HG03558 (cell line): ENCODE results near the gene TSGA10IP.
"Not testable (repeated sequence)": the region's sequence is repeated elsewhere in the genome, so short reads cannot be mapped to it uniquely, and the experiment has no call there.

ENCODE experiments used
- ATAC-seq: cut with Tn5 transposase; IDR thresholded peaks from one replicate; pipeline ENCODE4 v1.9.1; 2021; ENCODE audit warnings: moderate number of reproducible peaks; ENCODE audit not compliant: unreplicated experiment; ENCODE audit errors: extremely low read depth

The TSGA10IP gene

DNA sequence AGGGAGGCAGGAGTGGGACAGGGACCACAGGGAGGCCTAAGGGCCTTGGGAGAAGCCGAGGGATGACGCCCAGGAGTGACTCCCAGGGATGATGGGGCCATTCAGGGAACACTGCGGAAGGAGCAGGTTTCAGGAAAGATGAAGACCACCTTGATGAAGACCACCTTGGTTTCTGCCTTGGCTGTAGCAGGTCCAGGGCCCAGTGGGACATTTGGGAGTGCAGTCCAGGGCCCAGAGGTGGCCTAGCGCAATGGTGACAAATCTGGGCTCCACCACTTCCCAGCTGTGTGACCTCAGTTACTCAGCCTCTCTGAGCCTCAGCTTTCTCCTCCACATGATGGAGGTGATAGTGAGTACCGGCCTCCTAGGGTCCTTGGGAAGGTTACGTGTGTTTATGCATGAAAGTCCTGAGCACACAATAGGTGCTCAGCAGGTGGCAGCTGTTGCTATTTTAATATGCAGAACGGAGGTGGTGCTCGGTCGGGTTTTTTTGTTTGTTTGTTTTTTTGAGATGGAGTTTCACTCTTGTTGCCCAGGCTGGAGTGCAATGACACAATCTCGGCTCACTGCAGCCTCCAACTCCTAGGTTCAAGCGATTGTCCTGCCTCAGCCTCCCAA, 770 bp downstream of the TSGA10IP start:
- ATAC-seq, result no peak

DNA sequence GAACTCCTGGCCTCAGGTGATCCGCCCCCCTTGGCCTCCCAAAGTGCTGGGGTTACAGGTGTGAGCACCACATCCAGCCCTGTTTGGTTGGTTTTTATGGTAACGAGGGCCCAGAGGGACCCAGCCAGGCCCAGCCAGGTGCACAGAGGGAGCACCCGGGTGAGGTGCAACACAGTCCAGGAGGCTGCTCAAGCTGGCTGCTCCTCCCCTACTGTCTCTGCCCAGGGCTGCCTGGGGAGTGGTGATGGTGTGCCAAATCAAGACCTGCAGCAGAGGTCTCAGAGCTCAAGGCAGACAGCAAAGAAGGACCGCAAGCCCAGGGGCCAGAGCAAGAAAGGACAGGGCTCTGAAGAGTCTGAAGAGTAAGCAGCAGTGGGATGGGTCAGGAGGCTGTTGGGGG, 1.4 kb downstream of the TSGA10IP start:
- no peak for ATAC-seq

DNA sequence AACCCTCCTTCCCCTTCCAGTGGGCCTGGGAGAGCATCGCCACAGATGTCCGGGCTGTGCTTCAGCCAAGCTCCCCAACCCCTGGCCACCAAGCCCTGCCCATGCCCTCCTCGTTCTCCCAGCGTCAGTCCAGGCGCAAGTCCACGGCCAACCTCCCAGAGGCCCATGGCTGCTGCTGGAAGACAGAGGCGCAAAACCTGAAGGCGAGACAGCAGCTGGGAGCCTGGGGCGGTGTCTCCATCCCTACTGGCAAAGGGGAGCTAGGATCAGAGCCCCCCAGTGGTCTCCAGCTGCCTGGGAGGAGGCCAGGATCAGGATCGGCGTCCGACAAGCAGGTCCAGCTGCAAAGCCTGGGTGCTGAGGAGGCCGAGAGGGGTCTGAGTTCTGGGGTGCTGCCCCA, 1.9 kb downstream of the TSGA10IP start:
- no peak for ATAC-seq

DNA sequence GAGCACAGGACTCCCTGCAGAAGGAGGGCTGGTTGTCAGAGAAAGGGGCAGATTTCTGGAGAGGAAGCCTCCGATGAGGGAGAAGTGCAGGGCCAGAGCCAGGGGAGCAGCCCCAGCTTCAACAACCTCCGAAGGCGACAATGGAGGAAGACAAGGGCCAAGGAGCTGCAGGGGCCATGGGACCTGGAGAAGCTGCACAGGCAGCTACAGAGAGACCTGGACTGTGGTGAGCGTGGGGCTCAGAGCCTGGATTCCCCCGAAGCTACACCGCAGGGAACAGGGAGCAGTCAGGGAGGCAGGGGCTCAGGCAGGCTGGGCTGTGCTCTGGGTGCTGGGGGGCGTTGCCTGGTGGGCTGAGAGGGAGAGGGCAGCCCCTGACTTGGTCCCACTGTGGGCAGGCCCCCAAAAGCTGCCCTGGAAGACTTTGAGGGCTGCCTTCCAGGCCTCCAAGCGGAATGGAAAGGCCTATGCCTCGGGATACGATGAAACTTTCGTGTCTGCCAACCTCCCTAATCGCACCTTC, 2.4 kb downstream of the TSGA10IP start:
- no peak for ATAC-seq

DNA sequence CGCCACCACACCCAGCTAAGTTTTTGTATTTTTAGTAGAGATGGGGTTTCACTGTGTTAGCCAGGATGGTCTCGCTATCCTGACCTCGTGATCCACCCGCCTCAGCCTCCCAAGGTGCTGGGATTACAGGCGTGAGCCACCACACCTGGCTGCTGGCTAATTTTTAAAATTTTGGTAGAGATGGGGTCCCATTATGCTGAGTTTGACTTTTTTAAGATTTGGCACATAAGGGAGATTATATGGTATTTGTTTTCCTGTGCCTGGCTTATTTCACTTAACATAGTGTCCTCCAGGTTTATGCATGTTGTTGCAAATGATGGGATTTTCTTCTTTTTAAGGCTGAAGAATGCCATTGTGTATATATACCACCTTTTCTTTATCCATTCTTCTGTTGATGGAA, 5.4 kb downstream of the TSGA10IP start:
- not testable (repeated sequence) for ATAC-seq

DNA sequence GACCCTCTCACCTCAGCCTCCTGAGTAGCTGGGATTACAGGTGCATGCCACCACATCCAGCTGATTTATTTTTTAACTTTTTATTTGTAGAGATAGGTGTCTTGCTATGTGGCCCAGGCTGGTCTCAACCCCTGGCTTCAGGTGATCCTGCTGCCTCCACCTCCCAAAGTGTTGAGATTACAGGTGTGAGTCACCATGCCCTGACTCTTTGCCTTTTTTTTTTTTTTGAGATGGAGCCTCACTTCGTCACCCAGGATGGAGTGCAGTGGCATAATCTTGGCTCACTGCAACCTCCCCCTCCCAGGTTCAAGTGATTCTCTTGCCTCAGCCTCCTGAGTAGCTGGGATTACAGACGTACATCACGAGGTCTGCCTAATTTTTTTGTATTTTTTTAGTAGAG, 6.4 kb downstream of the TSGA10IP start:
- not testable (repeated sequence) for ATAC-seq

DNA sequence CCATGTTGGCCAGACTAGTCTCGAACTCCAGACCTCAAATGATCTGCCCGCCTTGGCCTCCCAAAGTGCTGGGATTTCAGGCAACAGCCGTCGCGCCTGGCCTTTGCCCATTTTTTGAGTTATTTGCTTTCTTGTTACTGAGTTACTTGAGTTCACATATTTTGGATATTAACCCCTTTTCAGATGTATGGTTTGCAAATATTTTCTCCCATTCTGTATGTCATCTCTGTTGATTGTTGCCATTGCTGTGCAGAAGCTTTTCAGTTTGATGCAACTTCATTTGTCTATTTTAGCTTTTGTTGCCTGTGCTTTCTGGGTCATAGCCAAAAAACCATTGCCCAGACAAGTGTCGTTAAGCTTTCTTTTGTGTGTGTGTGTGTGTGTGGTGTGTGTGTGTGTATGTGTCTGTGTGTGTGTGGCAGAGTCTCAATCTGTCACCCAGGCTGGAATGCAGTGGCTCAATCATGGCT, 6.8 kb downstream of the TSGA10IP start:
- no peak for ATAC-seq

DNA sequence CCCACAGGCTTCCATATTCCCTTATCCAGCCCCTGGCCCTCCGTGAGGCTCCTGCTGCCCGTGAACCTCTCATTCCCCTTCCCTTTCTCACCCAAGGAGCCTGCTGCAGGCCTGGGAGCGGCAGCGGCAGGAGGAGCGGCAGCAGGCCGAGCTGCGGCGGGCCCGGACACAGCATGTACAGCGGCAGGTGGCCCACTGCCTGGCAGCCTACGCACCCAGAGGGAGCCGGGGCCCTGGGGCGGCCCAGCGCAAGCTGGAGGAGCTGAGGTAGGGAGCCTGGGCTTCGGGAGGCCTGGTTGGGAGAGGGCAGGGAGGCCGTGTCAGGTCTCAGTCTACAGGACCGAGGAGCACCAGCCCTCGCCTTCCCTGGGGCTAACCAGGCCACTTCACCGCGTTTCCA, 8.2 kb downstream of the TSGA10IP start:
- ATAC-seq, result no peak

DNA sequence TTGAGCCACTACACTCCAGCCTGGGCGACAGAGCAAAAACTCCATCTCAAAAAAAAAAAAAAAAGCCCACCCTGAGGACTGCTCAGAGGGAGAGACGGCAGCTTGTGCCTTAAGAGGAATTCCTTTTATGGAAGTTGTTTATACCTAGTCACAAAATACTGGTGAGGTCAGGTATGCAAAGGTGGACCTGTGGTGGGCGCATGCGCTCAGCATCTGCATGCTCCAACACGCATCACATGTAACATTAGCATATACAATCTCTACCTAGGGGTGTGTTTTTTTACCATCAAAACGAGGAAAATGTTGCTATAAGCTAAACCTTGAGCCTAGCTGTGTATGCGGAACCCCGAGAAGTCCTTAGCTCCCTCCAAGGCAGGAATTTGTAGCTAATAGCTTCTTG, 9.5 kb downstream of the TSGA10IP start:
- ATAC-seq, result no peak

DNA sequence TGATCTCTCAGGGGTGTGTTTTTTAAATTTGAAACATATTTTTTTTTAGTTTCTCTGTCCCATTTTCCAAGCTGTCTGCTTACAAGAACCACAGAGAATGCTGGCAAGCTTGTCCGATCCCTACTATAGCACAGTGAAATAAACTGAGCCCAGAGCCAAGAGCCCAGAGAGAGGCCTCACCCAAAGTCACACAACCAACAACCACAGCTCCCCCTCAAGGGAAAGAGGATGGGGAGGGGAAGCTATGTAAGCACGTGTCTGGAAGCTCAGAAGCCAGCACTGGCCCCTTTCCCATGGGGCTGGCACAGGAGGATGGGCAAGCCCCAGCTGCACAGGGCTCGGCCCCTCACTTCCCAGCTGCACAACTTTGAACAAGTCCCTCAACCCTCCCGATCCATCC, 13.0 kb downstream of the TSGA10IP start:
- no peak for ATAC-seq

DNA sequence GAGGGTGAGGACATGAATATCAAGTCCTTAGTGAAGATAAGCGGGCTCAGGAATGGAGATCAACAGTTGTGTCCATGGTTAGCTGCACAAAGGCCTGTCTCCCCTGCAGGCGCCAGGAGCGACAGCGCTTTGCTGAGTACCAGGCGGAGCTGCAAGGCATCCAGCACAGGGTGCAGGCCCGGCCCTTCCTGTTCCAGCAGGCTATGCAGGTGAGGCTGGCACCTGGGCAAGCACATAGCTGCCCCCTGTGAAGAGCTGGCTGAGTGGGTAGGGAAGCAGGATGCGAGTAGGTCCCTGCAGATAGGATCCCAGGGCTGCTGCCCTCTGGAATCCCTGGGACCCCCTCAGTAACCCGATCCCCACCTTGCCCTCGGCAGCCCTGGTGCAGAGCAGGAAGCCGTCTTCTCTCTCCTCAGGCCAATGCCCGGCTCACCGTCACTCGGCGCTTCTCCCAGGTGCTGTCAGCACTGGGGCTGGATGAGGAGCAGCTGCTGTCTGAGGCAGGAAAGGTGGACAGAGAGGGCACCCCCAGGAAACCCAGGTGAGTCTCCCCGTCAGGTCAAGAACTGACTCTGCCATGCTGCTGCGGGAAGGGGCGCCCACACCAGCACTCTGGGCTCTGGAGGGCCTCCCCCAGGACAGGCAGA, 13.6 kb downstream of the TSGA10IP start:
- no peak for ATAC-seq

DNA sequence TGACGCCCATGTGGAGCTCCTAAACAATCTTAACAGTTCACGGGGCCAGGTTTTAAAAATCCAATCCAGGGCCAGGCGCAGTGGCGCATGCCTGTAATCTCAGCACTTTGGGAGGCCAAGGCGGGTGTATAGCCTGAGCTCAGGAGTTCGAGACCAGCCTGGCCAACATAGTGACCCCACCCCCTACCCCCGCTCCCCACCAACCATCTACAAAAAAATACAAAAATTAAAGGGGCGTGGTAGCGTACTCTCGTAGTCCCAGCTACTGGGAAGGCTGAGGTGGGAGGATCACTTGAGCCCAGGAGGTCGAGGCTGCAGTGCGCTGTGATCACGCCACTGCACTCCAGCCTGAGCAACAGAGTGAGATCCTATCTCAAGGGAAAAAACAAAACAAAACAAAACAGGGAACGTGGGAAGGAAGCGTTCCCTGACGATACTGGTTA, 15.6 kb downstream of the TSGA10IP start:
- ATAC-seq, result no peak

DNA sequence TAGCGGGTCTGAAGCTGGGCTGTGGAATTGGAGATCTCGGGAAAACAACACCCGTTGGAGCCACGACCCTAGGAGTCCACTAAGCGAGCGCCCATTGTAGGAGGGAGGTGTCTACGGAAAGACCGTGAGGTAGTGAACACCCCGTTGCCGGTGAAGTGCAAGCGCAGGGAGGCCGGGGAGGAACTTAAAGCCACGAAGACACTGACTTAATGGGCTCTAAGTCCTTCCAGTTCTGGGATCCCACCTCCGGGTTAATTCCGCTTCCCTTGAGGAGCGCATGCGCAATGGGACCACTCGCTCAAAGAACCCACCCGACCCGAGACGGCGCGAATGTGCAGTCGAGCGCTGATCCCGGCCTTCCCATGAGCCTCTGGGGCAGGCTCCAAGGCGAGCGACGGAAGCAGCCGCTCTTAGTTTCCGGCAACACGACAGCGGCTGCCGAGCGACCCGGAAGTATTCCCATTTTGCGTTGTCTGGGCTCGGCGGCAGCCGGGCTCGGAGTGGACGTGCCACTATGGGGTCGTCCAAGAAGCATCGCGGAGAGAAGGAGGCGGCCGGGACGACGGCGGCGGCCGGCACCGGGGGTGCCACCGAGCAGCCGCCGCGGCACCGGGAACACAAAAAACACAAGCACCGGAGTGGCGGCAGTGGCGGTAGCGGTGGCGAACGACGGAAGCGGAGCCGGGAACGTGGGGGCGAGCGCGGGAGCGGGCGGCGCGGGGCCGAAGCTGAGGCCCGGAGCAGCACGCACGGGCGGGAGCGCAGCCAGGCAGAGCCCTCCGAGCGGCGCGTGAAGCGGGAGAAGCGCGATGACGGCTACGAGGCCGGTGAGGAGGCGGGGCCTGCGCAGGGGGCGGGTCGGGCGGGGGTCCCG, 16.2 kb downstream of the TSGA10IP start, which contains the start of gene SART1:
SART1 (plus strand) TSS at position 468 of the 874 bp plus-strand sequence; CDS start at position 515, 47 bp downstream.
- peak; percentile 50 for ATAC-seq

DNA sequence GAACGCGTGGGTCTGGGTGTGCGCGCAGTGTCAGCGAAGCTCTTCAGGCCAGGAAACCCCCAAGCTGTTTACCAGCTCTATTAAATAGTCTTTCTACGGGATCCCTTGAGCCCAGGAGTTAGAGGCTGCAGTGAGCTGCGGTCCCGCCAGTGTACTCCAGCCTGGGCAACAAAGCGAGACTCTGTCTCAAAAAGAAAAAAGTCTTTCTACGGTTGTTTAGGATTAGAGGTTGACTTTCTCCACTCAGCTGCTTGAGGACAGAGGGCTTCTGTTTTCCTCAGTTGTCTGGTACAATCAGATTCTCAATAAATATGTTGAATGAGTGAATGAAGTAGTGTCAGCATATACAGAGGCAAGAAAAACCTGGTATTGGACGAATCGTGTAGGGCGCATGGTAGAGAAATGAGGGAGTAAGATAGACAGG, 16.9 kb downstream of the TSGA10IP start:
- ATAC-seq, result no peak

DNA sequence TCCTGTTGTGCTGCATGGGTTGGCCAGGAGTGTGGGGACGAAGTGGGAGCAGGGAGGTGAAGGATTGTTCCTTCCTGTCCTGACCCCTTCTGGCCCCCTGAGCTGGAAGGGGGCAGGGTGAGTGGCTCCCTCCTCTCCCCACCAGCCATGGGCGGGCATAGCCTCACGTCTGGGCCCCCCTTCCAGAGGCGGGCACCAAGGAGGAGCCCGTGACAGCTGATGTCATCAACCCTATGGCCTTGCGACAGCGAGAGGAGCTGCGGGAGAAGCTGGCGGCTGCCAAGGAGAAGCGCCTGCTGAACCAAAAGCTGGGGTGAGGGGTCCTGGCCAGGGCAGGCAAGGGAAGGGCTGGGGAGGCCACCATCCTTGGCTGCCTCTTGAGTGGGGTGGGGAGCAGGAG, 19.6 kb downstream of the TSGA10IP start:
- ATAC-seq, result no peak

DNA sequence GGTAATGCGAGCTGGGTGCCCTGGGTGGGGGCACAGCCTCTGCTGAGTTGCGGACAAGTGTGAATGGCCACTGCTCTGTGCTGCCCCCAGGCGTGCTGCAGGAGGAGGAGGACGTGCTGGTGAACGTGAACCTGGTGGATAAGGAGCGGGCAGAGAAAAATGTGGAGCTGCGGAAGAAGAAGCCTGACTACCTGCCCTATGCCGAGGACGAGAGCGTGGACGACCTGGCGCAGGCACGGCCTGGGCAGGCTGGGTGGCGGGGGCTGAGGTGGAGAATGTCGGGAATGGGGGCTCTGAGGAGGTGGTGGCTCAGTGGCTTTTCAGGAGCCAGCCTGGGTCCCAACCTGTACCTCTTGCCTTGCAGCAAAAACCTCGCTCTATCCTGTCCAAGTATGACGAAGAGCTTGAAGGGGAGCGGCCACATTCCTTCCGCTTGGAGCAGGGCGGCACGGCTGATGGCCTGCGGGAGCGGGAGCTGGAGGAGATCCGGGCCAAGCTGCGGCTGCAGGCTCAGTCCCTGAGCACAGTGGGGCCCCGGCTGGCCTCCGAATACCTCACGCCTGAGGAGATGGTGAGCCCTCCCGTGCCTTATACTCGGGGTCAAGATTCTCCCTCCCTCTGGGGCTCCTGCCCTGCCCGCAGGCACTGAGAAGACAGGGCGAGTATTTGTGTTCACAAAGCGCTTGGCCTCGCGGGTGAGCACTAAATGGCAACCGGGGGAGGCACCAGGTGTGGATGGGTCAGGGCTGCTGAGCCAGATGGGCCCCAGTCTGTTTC, 20.9 kb downstream of the TSGA10IP start:
- no peak for ATAC-seq

DNA sequence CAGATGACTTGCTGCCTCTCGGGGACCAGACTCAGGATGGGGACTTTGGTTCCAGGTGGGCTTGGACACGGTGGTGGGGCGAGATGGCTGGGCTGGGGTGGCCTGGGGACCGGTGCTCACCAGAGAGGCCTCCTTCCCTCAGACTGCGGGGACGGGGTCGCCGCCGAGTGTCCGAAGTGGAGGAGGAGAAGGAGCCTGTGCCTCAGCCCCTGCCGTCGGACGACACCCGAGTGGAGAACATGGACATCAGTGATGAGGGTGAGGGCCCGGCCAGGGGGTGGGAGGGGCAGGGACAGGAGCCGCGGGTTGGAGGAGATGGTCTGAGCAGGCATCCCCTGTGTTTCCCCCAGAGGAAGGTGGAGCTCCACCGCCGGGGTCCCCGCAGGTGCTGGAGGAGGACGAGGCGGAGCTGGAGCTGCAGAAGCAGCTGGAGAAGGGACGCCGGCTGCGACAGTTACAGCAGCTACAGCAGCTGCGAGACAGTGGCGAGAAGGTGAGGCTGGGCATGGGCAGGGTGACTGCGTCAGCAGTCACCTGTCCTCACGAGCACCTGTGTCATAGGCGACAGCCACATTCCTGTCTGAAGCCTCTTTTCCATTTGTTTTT, 22.2 kb downstream of the TSGA10IP start:
- no peak for ATAC-seq

DNA sequence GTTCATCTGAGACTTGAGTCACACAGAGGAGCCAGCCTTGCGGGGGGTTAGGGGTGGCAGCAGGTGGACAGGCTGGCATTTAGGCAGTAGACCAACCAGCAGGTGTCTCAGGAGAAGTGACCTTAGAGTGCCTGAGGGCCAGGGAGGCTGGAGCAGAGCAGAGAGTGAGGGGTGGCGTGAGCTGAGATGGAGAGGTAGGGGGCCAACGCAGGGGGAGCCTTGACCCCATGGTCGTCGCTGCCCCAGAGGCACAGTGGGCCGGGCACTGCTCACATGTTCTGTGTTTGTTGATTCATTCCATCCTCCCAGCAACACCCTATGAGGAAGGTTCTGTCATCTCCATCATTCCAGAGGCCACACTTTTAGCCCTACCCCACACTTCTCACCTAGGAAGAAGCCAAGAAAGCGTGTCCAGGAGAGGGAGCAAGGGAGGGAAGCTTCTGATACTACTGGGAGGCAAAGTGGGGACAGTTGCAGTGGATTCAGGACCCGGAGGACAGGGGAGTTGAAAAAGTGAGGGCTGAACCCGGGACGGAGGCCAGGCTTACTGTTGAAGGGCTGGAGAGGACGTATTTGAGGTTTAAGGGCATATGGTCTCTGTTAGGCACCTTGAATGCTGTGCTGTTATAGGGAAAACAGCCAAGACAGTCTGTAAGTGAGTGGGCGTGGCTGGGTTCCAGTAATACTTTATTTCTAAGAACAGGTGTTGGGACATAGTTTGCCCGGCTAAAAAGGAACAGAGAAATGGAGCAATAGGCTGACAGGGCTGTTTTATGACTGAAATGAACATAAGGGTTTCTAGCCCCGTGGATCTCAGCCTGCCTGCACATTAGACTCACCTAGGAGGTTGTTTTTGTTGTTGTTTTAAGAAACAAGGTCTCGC, 23.6 kb downstream of the TSGA10IP start:
- ATAC-seq, result no peak

DNA sequence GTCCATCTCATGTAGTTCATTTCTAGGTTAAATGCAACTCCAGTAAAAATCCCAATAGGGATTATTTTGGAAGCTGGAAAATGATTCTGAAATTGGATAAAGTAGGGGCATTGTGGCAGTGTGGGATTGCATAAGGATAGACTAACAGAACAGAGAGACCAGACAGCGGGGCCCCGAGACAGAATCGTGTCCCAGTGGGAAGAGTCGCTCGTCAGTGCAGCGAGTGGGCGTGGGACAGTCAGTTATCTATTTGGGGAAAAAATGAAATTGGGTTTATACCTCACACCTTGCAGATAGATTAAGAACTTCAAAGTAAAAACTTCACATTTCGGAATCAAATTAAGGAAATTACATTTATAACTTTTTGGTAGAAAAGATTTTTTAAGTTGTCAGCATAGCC, 26.8 kb downstream of the TSGA10IP start:
- no peak for ATAC-seq
